T1000 (cell line): Measurements from ENCODE around the gene ERGIC2.

Experiments used
- DNase-seq: peaks from one replicate; lab custom pipeline; 2025; ENCODE audit warnings: mixed read lengths; lab: John Stamatoyannopoulos, UW

ERGIC2 gene

DNA sequence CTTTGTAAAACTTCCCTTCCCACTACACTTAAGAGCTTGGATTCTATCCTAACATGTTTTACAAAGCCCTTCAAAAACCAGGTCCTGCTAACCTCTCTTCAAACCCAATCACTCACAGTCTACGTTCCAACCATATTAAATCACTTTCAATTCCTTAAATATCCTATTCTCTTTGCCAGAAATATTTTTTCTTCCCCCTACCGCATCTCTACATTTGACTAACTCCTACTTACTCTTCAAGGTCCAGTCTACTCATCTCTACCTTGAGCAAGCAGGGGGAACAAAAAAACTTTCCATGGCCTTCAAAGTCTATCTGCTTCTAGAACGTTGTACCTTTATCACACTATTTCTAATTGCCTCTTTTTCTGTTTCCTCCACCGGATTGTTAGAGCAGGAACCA lies 6.1 kb downstream of the ERGIC2 start:
- DNase-seq: no peak

- no peak for DNase-seq
These were observed 7.0 kb downstream of the ERGIC2 start for GRCh38 chr12:29374012-29374411.

- DNase-seq: no peak
These were observed 15.9 kb downstream of the ERGIC2 start for GRCh38 chr12:29365091-29365490.

- no peak for DNase-seq
These were observed 26.0 kb downstream of the ERGIC2 start for GRCh38 chr12:29354954-29355353.

GRCh38 chr12:29350080-29350479 lies 30.9 kb downstream of the ERGIC2 start:
- no peak for DNase-seq

GRCh38 chr12:29346769-29347421 lies 34.1 kb downstream of the ERGIC2 start:
- no peak for DNase-seq

- no peak for DNase-seq
These were observed 37.8 kb downstream of the ERGIC2 start for GRCh38 chr12:29343022-29343799.

DNA sequence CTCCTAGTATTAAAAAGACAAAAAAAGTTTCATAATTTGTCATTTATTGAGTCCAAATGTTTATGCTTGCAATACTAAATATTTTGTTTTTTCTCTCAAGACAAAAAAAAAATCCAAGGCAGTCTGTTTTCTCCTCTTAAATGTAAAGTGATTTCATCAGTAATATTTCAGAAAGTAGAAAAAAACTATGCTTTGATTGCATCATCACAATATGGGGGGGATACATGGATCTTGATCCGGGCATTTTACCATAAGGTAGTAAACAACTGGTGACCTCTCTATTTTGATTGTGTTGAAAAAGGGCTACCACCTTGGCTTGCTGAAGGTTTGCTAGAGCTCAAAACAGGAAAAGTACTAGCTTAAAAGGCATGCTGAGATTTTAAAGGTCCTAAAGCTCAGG lies 43.6 kb downstream of the ERGIC2 start:
- no peak for DNase-seq

GRCh38 chr12:29334937-29335336 lies 46.0 kb downstream of the ERGIC2 start:
- no peak for DNase-seq

- DNase-seq: no peak
These were observed 47.8 kb downstream of the ERGIC2 start for GRCh38 chr12:29333178-29333577.

GRCh38 chr12:29329411-29329810 lies 51.6 kb downstream of the ERGIC2 start:
- DNase-seq: no peak

GRCh38 chr12:29322157-29322556 lies 58.8 kb downstream of the ERGIC2 start:
- DNase-seq: no peak

DNA sequence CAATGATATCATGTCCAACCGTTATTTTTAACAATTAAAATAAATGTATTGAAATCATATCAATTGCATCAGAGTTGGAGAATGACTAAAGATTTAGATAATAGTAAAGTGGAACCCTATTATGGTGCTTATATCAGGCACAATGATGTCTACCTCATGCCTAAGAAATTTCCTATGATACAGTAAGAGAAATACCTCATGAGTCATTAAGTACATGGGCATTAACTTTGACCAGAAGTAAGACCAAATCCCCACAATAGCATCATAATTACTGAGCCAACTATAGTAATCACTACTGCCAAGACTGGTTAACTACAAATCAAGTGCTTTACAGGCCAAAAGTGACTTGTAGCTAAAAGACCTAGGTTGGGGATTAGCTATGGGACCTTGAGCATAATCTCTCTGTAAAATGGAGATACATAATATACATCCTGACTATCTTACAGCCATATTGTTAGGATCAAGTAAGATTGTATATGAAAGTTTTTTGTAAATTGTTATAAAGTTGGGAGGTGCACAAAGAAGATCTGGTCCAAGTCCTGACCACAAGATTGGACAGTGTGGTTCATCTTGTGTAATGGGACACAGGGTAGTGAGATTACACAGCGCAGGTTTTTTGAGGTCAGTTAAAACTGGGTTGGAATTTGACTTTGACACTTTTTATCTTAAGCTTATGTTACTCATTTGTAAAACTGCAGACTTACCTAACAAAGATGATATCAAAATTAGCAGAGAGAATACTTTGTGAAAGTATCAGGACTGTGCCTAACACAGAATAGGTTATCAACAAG lies 60.5 kb downstream of the ERGIC2 start:
- DNase-seq: no peak

DNA sequence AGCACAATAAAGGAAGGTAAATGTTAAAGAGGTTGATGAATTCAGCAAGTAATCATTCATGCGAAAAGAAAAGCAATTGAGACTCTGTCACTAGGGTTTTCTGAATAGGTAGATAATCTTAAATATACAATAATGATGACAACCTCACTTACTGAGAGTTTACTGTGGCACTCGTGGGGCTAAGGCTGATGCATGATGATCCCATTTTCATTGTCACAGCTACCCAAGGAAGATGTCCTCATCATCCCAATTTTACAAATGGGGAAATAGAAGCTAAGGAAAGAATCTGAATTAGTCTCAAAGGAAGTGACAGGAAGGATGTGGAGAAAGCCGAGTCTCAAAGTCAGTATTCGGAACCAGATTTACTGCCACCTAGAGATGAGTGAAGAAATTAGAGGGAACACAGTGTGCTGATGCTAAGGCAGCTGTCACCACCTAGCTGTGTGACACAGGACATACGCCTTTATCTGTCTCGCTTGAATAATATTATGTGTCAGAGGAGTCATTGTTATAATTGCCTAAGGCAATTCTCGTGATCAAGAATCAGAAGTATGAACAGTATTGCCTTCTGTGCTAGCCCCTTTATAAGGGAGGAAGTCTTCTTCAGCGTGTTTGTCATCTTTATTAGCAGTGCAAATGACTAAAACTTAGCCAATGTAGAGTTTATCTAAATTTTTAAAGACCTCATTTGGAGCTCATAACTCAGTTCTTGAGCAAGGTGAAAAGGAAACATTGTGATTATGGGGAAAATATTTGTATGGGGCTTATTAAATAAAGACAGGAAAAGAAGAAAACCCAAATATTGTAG lies 63.2 kb downstream of the ERGIC2 start:
- peak; percentile 16 for DNase-seq

DNA sequence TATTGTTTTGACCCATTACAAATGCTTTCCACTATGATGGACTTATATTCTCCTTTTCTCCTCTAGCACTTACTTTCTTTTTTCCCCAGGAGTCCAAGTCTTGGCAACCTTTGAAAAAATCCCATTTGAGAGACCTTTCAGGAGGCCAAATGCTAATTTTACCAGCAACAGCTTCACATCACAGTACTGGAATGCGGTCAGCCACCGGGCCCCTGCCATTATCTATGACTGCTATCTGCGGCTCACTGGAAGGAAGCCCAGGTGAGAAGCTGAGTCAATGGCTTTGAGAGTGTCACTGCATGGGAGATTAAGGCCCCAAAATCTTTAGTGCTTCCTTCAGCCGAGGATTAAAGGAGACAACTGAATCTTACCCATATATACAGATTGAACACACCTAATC lies 64.2 kb downstream of the ERGIC2 start:
- DNase-seq: peak; percentile 42

- DNase-seq: no peak
These were observed 66.6 kb downstream of the ERGIC2 start for GRCh38 chr12:29314416-29314815.

GRCh38 chr12:29310899-29311298 lies 70.1 kb downstream of the ERGIC2 start:
- DNase-seq: no peak

GRCh38 chr12:29309320-29309902 lies 71.6 kb downstream of the ERGIC2 start:
- DNase-seq: no peak

GRCh38 chr12:29306682-29307081 lies 74.3 kb downstream of the ERGIC2 start:
- DNase-seq: no peak

DNA sequence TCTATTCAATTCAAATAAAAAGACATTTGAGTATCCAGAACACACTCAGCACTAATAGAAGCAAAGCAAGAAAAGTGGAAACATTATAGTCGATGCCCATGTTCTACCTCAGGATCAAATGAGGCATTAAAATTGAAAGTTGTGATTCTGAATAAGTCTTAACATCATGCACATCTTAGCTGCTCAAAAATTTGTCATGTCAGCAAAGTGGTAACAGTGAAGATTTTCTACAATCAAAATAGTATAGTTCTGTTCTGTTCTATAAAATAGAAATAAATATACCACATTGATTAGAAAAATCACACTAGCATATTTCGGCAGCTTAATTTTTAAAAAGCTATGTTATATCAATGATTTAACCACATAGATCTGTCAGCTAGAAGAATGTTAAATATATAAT lies 74.7 kb downstream of the ERGIC2 start:
- DNase-seq: no peak

DNA sequence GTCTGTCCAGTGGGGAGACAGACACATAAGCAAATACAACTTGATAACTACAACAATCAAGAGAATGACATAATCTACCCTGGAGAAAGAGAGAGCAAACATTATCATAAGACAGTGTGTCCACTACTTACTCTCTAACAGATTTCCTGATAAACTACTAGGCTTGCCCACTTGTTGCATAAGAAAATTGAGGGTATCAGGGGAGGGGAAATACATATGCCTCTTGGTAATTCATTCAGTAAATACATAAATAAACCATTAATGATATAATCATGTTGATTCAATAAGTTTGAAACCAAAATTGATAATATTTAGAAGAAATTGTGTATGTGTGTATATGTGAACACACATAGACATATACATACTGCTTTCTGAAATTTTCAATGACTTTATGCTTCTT lies 76.6 kb downstream of the ERGIC2 start:
- no peak for DNase-seq

GRCh38 chr12:29301114-29301513 lies 79.9 kb downstream of the ERGIC2 start:
- DNase-seq: no peak
